MM.1S (cell line): ENCODE results near the gene PCDHGA3.

ENCODE experiments used
- CTCF ChIP-seq: fragments of 300-600 bp; sonication (generic); IDR thresholded peaks from 2 replicates; pipeline ENCODE4 v1.5.1; 2016; ENCODE audit warnings: antibody characterized with exemption, low read length, mixed read lengths
- EZH2 ChIP-seq: fragments of 300-600 bp; sonication (generic); optimal IDR thresholded peaks from 2 replicates; pipeline ENCODE3; 2017; ENCODE audit warnings: low read depth, mild to moderate bottlenecking, antibody characterized with exemption, low read length, mixed read lengths

GRCh38 chr5:141343242-141343952 lies at the start of gene PCDHGA3:
- peak; percentile 37 for TF ChIP-seq CTCF
- TF ChIP-seq EZH2, result no peak
